Measurements from ENCODE around the gene METTL22.

Gene METTL22

DNA sequence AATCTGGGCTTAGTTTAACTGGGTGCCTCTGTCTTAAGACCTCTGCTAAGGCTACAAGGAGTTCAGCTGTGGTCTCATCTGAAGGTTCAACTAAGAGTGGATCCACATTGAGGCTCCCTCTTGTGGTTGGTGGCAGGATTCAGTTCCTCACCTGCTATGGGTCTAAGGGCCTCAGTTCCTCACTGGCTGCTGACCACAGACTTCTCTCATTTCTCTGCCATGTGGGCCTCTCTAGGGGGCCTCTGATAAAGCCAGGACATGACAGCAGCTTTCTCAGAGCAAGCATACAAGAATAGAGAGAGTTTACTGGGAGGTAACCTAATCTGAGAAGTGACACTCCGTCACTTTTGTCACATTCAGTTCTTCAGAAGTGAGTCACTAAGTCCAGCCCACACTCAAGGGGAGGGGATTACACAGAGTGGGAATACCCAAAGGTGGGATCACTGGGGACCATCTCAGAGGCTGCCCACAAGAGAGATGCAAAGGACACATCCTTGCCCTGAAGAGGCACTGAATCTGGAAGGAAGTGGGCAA, 33.8 kb downstream of the METTL22 start:
- no peaks in the 10 kb centered on the region for H3K36me3 ChIP-seq (ENCODE audit: low read depth)
- DNase-seq (ENCODE audit: low spot score) (no peak), ATAC-seq (ENCODE audit: low read depth) (no peak)
- no peak overlapping the region for H3K4me3 ChIP-seq (ENCODE audit: severe bottlenecking)
- H3K27me3 ChIP-seq (ENCODE audit: insufficient read depth, poor library complexity, severe bottlenecking), result no peaks in the 10 kb centered on the region
- H3K27ac ChIP-seq (ENCODE audit: poor library complexity, severe bottlenecking), result no peak overlapping the region
- no peaks in the 10 kb centered on the region for H3K4me1 ChIP-seq (ENCODE audit: insufficient read depth, poor library complexity, severe bottlenecking)
- TF ChIP-seq, protein P1, sequence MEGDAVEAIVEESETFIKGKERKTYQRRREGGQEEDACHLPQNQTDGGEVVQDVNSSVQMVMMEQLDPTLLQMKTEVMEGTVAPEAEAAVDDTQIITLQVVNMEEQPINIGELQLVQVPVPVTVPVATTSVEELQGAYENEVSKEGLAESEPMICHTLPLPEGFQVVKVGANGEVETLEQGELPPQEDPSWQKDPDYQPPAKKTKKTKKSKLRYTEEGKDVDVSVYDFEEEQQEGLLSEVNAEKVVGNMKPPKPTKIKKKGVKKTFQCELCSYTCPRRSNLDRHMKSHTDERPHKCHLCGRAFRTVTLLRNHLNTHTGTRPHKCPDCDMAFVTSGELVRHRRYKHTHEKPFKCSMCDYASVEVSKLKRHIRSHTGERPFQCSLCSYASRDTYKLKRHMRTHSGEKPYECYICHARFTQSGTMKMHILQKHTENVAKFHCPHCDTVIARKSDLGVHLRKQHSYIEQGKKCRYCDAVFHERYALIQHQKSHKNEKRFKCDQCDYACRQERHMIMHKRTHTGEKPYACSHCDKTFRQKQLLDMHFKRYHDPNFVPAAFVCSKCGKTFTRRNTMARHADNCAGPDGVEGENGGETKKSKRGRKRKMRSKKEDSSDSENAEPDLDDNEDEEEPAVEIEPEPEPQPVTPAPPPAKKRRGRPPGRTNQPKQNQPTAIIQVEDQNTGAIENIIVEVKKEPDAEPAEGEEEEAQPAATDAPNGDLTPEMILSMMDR (IDR thresholded peaks at IDR 0.05; ENCODE audit: poor library complexity, severe bottlenecking), result no peak
- no peaks in the 10 kb centered on the region for H3K9me3 ChIP-seq (ENCODE audit: severe bottlenecking)

DNA sequence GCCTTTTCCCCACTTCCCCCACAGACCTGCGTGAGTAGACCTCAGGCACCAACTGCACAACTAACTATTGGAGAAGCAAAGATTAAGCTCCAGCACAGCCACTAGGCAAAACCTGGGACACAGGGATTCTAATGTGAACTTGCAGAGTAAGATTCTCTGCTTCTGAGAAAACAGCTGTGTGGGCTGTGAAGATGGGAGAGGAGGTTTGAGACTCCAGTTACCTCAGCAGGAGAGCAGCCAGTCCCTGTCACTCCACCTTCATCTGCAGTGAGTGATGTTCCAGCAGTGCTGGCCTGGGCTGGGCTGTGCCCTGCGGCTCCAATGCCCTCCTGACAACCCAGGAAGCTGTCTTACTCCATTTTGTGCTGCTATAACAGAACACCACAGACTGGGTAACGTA, 34.9 kb downstream of the METTL22 start:
- no peaks in the 10 kb centered on the region for H3K4me1 ChIP-seq (ENCODE audit: insufficient read depth, poor library complexity, severe bottlenecking)
- no peak overlapping the region for H3K27ac ChIP-seq (ENCODE audit: poor library complexity, severe bottlenecking)
- TF ChIP-seq, protein P1 (IDR thresholded peaks at IDR 0.05; ENCODE audit: poor library complexity, severe bottlenecking), result no peak
- H3K36me3 ChIP-seq (ENCODE audit: low read depth), result no peaks in the 10 kb centered on the region
- DNase-seq (ENCODE audit: low spot score) (no peak), ATAC-seq (ENCODE audit: low read depth) (no peak)
- no peaks in the 10 kb centered on the region for H3K9me3 ChIP-seq (ENCODE audit: severe bottlenecking)
- H3K27me3 ChIP-seq (ENCODE audit: insufficient read depth, poor library complexity, severe bottlenecking), result no peaks in the 10 kb centered on the region
- H3K4me3 ChIP-seq (ENCODE audit: severe bottlenecking), result no peak overlapping the region

GRCh38 chr16:8660841-8661301, 39.4 kb downstream of the METTL22 start:
- H3K36me3 ChIP-seq (ENCODE audit: low read depth), result no peaks in the 10 kb centered on the region
- H3K27ac ChIP-seq (ENCODE audit: poor library complexity, severe bottlenecking), result no peak overlapping the region
- TF ChIP-seq, protein P1 (IDR thresholded peaks at IDR 0.05; ENCODE audit: poor library complexity, severe bottlenecking), result peak; percentile 77
- no peaks in the 10 kb centered on the region for H3K27me3 ChIP-seq (ENCODE audit: insufficient read depth, poor library complexity, severe bottlenecking)
- H3K4me3 ChIP-seq (ENCODE audit: severe bottlenecking), result no peak overlapping the region
- ATAC-seq (ENCODE audit: low read depth) (peak; percentile 86), DNase-seq (ENCODE audit: low spot score) (no peak)
- no peaks in the 10 kb centered on the region for H3K9me3 ChIP-seq (ENCODE audit: severe bottlenecking)
- no peaks in the 10 kb centered on the region for H3K4me1 ChIP-seq (ENCODE audit: insufficient read depth, poor library complexity, severe bottlenecking)

- H3K36me3 ChIP-seq (ENCODE audit: low read depth), result no peaks in the 10 kb centered on the region
- no peaks in the 10 kb centered on the region for H3K27me3 ChIP-seq (ENCODE audit: insufficient read depth, poor library complexity, severe bottlenecking)
- DNase-seq (ENCODE audit: low spot score) (no peak), ATAC-seq (ENCODE audit: low read depth) (no peak)
- H3K4me1 ChIP-seq (ENCODE audit: insufficient read depth, poor library complexity, severe bottlenecking), result no peaks in the 10 kb centered on the region
- H3K9me3 ChIP-seq (ENCODE audit: severe bottlenecking), result no peaks in the 10 kb centered on the region
- H3K27ac ChIP-seq (ENCODE audit: poor library complexity, severe bottlenecking), result no peak overlapping the region
- H3K4me3 ChIP-seq (ENCODE audit: severe bottlenecking), result no peak overlapping the region
- TF ChIP-seq, protein P1 (IDR thresholded peaks at IDR 0.05; ENCODE audit: poor library complexity, severe bottlenecking), result no peak
These were observed 40.2 kb downstream of the METTL22 start for GRCh38 chr16:8661703-8662102.
